ENCODE results near the gene COPS3.

COPS3 gene

DNA sequence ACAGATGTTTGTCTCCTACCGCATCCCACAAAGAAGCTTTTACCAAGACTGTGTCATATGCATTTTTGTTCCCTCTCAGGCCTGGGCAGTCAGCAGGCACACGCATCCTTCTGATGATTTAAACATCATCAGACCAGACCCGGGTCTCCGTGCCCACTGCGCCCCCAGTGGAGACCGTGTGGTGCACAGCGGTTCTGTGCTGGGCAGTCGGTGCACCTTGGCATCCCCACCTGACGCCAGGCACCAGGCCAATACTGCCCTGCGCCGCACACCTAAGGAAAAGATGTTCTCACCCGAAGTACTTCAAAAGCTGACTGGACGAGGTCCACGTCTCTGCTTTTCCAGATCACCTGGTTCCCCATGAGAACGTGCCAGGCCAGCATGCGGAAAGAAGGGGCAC, 64.3 kb downstream of the COPS3 start:
- DNase-seq (ENCODE audit: low read depth, low spot score): no peak

DNA sequence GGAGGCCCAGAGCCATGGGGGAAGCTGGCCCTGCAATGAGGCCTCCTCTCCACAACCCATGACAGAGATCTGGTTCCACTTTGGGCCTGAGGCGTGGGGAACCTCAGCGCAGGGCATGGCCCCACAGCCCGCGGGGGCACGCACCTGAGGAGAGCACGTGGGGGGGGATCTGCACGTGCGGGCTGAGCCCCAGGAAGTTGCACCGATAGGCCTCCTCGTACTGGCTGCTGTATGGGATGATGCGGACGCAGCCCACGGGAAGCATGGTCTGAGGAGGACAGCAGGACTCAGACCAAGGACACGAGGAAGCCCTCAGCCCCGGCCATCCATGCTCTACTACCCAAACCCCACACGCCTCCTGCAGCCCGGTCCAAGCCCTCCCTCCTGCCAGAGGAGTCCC, 64.8 kb downstream of the COPS3 start:
- no peak for DNase-seq (ENCODE audit: low read depth, low spot score)

- no peak for DNase-seq (ENCODE audit: low read depth, low spot score)
Measured at GRCh38 chr17:17215575-17215974, 65.5 kb downstream of the COPS3 start.

GRCh38 chr17:17214646-17215436, 66.2 kb downstream of the COPS3 start:
- DNase-seq (ENCODE audit: low read depth, low spot score): no peak

DNA sequence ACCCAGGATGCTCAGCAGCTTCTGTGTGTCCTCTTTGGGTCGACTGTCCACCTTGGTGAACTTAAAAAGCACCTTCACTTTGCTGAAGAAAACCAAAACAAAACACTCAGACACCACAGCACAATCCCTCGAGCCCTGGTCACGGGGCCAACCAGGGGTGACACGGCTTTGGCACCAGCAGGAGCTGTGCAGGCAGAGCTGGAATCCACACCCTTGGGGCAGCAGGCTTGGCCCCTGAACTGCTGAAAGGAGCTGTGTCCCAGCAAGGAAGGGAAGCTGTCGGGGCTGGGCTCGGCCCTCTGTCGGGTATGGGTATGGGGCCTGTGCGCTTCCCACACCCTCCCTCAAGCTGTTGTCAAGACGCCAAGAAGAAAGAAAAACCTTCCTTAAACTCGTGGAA, 67.3 kb downstream of the COPS3 start:
- DNase-seq (ENCODE audit: low read depth, low spot score): no peak

- DNase-seq (ENCODE audit: low read depth, low spot score): no peak
Measured at GRCh38 chr17:17207998-17208397, 73.0 kb downstream of the COPS3 start.

- no peak for DNase-seq (ENCODE audit: low read depth, low spot score)
Measured at GRCh38 chr17:17206913-17207335, 74.1 kb downstream of the COPS3 start.

GRCh38 chr17:17206124-17206912, 74.7 kb downstream of the COPS3 start, which contains the start of gene PLD6:
PLD6 (minus strand) TSS chr17:17206333; CDS start chr17:17206286, 47 bp downstream.
- DNase-seq (ENCODE audit: low read depth, low spot score): no peak

GRCh38 chr17:17205368-17206123, 75.5 kb downstream of the COPS3 start:
- no peak for DNase-seq (ENCODE audit: low read depth, low spot score)

GRCh38 chr17:17204635-17205231, 76.3 kb downstream of the COPS3 start:
- no peak for DNase-seq (ENCODE audit: low read depth, low spot score)

- DNase-seq (ENCODE audit: low read depth, low spot score): no peak
Measured at GRCh38 chr17:17204041-17204591, 76.9 kb downstream of the COPS3 start.

DNA sequence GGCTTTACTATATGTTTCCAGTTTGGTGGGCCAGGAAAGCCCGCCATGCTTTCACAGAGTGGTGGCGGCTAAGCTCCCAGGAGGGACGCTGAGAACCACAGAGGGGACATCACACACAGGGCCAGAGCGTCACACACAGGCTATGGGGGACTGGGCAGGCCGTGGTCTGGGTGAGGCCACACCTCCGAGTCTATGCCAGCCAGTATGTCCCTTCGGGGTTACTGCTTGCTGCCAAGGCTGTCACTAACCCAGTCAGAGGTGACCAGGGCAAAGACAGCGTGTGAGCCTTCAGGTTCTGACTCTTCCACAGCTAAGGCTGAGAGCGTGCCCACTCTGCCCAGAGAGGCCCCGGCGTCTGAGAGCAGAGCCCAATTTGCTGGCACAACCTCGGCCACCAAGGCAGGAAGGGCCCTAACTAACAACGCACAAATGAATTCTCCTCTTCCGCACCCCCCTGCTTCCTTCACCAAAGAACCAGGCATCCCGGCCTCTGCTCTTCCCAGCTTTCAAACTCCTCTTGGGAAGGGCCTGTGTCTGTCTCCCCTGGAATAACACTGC, 77.8 kb downstream of the COPS3 start:
- DNase-seq (ENCODE audit: low read depth, low spot score): no peak

DNA sequence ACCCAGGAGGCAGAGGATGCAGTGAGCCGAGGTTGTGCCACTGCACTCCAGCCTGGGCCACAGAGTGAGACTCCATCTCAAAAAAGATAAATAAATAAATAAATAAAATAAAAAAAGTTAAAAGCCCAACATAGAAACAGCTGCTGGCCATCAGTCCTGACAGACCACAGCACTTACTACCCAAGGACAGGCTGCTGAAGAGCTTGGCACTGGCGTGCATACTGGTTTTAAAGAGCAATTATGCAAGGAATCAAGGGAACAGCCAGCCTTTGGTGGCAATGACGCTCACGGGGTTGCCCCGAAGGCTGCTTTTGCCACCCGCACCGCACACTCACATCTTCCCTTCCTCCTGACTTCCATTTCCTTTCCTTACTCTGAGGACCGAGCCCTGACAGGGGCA, 79.1 kb downstream of the COPS3 start:
- DNase-seq (ENCODE audit: low read depth, low spot score): no peak

- DNase-seq (ENCODE audit: low read depth, low spot score): no peak
Measured at GRCh38 chr17:17201271-17201670, 79.8 kb downstream of the COPS3 start.

- no peak for DNase-seq (ENCODE audit: low read depth, low spot score)
Measured at GRCh38 chr17:17200831-17201230, 80.2 kb downstream of the COPS3 start.

GRCh38 chr17:17200311-17200710, 80.7 kb downstream of the COPS3 start:
- DNase-seq (ENCODE audit: low read depth, low spot score): no peak

DNA sequence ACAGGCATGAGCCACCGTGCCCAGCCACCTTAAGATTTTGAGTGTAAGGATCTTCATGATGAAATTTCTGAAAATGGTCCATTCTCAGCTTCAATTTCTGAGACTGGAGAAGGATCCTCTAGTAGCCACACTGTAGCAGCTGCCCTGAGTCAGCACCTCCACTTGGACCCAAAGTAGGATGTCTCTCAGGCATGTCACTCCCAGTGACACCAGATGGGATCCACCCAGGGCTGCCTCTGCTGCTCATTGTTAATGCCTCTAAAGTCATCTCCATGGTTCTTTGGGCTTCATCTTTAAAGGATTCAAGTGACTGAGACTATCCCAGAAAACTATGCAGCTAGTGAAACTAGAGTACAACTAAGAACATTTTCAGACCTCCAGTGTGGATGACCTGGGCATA, 82.8 kb downstream of the COPS3 start:
- DNase-seq (ENCODE audit: low read depth, low spot score): no peak

- no peak for DNase-seq (ENCODE audit: low read depth, low spot score)
Measured at GRCh38 chr17:17196776-17197175, 84.3 kb downstream of the COPS3 start.
